Left ventricle myocardium inferior (tissue), 1 donor: ENCODE results near the gene MED4. TPM values are rescaled to one million over a fixed set of nuclear protein-coding genes. Genes with fewer than 3 reads are reported as not detected.

Experiments
- DNase-seq: peaks from one replicate; pipeline ENCODE4 v3.0.0-alpha.2; 2020
- H3K27ac ChIP-seq: fragments of 200-600 bp; replicated peaks from 2 replicates; pipeline ENCODE4 v1.8.0; 2021
- H3K27me3 ChIP-seq: fragments of 200-600 bp; 2 replicates; pipeline ENCODE4 v1.8.0; 2021; ENCODE audit warnings: low read depth
- H3K36me3 ChIP-seq: fragments of 200-600 bp; 2 replicates; pipeline ENCODE4 v1.8.0; 2021
- H3K4me1 ChIP-seq: fragments of 200-600 bp; 2 replicates; pipeline ENCODE4 v1.8.0; 2021
- H3K4me3 ChIP-seq: fragments of 200-600 bp; 2 replicates; pipeline ENCODE4 v1.8.0; 2021; ENCODE audit warnings: mild to moderate bottlenecking, moderate library complexity
- H3K9me3 ChIP-seq: fragments of 200-600 bp; replicated peaks from 2 replicates; pipeline ENCODE4 v1.8.0; 2021
- intact Hi-C: fragments of 100-400 bp; cut with micrococcal nuclease; formaldehyde crosslinking; loops from one replicate; pipeline ENCODE4 v1.11.0; 2022
- long read RNA-seq: library from polyadenylated mRNA; unstranded; transcript quantifications from one replicate; pipeline ENCODE4 v2.0.0, GENCODE V29; 2021
- total RNA-seq: library from RNA; stranded (reverse); fragmentation: NEBNext Ultra II Directional; extraction: Animal tissue kit (Norgen Biotek cat#: 25700); gene quantifications from one replicate; pipeline ENCODE4 v1.2.1, GENCODE V29; 2021
- TF ChIP-seq, protein P1 (sequence below): fragments of 200-600 bp; IDR thresholded peaks from 2 replicates; pipeline ENCODE4 v1.8.0; 2021; ENCODE audit warnings: antibody characterized with exemption, mild to moderate bottlenecking, borderline replicate concordance
- donor health status: DM: no; HTN: yes; CAD: no; lungs with severe emphysema.

The MED4 gene, protein sequence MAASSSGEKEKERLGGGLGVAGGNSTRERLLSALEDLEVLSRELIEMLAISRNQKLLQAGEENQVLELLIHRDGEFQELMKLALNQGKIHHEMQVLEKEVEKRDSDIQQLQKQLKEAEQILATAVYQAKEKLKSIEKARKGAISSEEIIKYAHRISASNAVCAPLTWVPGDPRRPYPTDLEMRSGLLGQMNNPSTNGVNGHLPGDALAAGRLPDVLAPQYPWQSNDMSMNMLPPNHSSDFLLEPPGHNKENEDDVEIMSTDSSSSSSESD
- total RNA-seq = 39.4 TPM
- long read RNA-seq, transcript MED4-201 (7 exons, 2,022 nt) = major isoform, 39 of 61 reads
- long read RNA-seq, transcript MED4-202 (7 exons, 931 nt) = minor isoform, 17 of 61 reads
- long read RNA-seq, partial matches to known transcripts = 0 of 61 reads
- long read RNA-seq, other reads (novel, unspliced or antisense) = 5 of 61 reads

DNA sequence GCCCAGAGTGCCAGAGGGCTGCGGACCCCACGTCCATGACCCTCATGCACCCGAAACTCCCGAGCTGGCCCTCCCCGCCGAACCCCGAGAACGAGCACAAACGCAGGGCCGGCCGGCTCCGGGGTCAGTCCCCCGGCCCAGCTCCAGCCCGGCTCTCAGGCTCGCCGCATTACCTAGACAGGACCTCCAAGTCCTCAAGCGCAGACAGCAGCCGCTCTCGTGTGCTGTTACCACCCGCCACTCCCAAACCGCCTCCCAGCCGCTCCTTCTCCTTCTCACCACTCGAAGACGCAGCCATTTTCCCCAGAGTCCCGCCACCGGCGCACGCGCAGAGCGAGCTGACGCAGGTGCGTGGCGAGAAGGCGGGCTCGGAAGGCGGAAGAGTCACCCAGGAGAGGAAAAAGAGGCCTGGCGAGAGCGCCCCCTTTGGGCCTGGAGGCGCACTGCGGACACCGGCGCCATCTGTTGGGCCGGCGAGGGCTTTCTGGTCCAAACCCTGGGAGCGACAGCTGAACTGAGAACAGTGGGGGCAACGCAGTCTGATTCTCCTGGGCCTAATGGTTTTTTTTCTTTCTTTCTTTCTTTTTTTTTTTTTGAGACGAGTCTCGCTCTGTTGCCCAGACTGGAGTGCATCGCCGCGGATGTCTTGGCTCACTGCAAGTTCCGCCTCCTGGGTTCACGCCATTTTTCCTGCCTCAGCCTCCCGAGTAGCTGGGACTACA, at the start of gene MED4:
TSS of gene MED4 (minus strand) at position 324 of the 722 bp plus-strand sequence. CDS start at position 298, 26 bp downstream.
- Histone ChIP-seq H3K27ac (peak within 1 kb of the TSS; percentile 91), H3K36me3 (no peaks in the 10 kb centered on the region), H3K4me3 (peak within 1 kb of the TSS; percentile 99), H3K27me3 (no peaks in the 10 kb centered on the region), H3K9me3 (no peaks in the 10 kb centered on the region), H3K4me1 (peaks cover 50% of the 10 kb centered on the region)
- intact Hi-C loops = no loop called here
- DNase-seq = peak; percentile 97
- TF ChIP-seq, protein P1, sequence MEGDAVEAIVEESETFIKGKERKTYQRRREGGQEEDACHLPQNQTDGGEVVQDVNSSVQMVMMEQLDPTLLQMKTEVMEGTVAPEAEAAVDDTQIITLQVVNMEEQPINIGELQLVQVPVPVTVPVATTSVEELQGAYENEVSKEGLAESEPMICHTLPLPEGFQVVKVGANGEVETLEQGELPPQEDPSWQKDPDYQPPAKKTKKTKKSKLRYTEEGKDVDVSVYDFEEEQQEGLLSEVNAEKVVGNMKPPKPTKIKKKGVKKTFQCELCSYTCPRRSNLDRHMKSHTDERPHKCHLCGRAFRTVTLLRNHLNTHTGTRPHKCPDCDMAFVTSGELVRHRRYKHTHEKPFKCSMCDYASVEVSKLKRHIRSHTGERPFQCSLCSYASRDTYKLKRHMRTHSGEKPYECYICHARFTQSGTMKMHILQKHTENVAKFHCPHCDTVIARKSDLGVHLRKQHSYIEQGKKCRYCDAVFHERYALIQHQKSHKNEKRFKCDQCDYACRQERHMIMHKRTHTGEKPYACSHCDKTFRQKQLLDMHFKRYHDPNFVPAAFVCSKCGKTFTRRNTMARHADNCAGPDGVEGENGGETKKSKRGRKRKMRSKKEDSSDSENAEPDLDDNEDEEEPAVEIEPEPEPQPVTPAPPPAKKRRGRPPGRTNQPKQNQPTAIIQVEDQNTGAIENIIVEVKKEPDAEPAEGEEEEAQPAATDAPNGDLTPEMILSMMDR = peak; percentile 98

DNA sequence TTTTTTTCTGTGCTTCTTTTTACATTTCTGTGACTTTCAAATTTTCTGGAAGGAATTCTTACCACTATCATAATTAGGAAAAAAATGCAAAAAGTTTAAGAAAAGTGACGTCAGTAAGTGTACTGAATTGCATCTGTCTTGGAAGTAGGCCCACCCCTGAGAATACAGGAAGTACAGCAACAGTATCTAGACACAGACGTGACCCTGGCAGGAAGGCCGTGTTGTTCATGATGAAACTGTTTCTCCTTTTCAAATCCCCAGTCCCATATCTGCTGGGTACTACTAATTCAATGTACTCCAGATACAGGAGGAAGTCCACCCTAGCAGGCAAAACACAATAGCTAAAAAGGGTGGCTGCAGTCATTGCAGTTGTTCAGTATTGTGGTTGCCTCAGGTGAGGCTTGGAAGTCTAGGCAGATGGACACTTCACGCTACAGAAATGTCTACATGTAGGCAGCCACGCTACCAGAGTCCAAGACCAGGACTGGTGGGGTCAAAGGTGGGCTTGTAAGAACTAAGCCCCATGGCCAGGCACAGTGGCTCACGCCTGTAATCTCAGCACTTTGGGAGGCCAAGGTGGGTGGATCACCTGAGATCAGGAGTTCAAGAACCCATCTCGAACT, 49.6 kb upstream of the MED4 start:
- no peaks in the 10 kb centered on the region for H3K36me3 ChIP-seq
- DNase-seq = no peak
- peak overlapping the region; percentile 83 for H3K27ac ChIP-seq
- H3K4me3 ChIP-seq = no peak overlapping the region
- H3K9me3 ChIP-seq = no peaks in the 10 kb centered on the region
- peaks cover 15% of the 10 kb centered on the region for H3K4me1 ChIP-seq
- no peaks in the 10 kb centered on the region for H3K27me3 ChIP-seq
- TF ChIP-seq, protein P1 = no peak
- intact Hi-C loops = no loop called here

DNA sequence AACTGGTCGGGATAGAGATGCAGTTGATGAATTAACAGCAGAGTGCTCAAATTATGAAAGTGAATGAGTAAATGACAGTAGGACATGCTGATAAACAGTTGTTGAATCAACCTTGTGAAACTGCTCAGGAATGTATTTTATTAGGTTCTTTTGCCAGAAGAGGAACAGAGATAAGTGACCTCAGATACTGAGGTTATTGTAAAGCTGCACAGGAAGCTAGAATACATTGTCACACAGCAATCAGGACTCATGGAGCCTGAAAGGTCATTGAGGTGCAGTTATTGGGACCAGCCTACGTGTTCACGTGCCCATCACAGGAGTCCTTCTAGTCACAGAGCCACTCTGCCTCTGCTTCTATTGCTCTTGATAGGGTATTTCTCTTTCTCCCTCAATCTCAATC, 47.5 kb upstream of the MED4 start:
- DNase-seq = no peak
- Histone ChIP-seq H3K27ac (no peak overlapping the region), H3K4me1 (peaks cover 15% of the 10 kb centered on the region), H3K9me3 (no peaks in the 10 kb centered on the region), H3K4me3 (no peak overlapping the region), H3K36me3 (no peaks in the 10 kb centered on the region), H3K27me3 (no peaks in the 10 kb centered on the region)
- intact Hi-C loops = no loop called here
- TF ChIP-seq, protein P1 = no peak

DNA sequence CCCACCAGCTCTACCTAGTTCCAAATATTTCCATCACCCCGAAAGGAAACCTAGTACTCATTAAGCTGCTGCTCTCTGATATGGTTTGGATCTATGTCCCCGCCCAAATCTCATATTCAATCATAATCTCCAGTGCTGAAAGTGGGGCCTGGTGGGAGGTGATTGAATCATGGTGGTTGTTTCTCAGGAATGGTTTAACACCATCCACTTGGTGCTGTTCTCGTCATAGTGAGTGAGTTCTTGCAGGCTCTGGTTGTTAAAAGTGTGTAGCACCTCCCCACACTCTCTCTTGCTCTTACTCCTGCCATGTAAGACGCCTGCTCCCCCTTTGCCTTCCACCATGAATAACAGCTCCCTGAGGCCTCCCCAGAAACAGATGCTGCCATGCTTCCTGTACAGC, 43.4 kb upstream of the MED4 start:
- H3K4me1 ChIP-seq = no peaks in the 10 kb centered on the region
- H3K36me3 ChIP-seq = no peaks in the 10 kb centered on the region
- no peaks in the 10 kb centered on the region for H3K9me3 ChIP-seq
- no peak for DNase-seq
- H3K27ac ChIP-seq = no peak overlapping the region
- intact Hi-C loops = no loop called here
- H3K27me3 ChIP-seq = no peaks in the 10 kb centered on the region
- TF ChIP-seq, protein P1 = no peak
- H3K4me3 ChIP-seq = no peak overlapping the region

DNA sequence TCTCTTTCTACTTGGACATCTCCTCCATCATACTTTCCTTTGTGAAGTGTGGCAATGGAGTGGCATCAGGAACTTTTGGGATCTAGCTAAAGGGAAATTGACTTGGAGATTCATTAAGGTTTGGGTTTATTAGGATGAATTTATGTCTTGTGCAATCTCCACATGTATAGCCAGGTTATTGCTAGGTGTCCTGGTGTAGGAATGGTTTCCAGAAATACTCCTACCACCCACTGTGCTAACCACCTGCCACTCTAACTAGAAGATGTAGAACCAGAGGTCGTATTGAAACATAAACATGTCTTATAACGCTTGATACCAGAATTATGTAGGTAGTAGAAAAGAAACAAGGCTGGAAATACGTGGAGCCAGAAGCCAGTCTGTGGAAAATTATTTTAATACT, 38.1 kb upstream of the MED4 start:
- H3K4me1 ChIP-seq = peaks cover 5% of the 10 kb centered on the region
- no peak overlapping the region for H3K4me3 ChIP-seq
- no peak for DNase-seq
- intact Hi-C loops = no loop called here
- H3K27ac ChIP-seq = no peak overlapping the region
- TF ChIP-seq, protein P1 = no peak
- H3K9me3 ChIP-seq = no peaks in the 10 kb centered on the region
- no peaks in the 10 kb centered on the region for H3K36me3 ChIP-seq
- no peaks in the 10 kb centered on the region for H3K27me3 ChIP-seq
